ENCODE measurements around the gene TP73. TPM values are rescaled to one million over a fixed set of nuclear protein-coding genes. Genes with fewer than 3 reads are reported as not detected.

The TP73 gene
- total RNA-seq, 1 experiment from 2014 or later = 6.9 TPM

DNA sequence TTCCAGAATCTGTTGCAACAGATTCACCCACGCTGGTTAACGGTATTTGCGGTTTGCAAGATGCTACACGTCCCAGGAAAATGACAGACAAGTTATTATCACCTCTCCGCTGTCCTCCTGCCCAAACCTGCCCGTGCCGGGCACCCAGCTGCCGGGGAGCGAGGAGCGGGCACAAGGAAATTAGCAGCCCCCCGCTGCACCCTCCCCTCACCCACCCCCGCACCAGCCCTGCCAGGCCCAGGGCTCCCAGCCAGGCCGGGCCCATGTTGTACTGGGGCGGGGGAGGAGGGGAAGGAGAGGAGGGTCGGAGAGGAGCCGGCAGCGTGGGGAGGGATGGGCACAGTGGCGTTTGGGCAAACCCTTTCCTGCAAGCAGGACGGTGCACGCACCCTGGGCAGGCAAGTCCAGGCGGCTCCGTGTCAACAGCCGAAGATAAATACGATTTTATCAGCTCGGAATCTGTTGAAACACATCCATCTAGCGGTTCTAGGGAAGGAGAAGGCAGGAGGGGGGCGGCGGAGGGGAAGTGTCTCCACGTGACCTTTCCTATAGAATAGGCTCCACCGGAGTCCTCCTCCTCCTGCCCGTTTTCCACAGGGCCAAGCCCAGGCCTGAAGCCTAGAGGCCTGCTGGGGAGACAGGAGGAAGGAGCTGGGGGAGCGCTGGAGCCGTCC is 64.9 kb downstream of the TP73 start:
- Histone ChIP-seq H4K20me1 (ENCODE audit: insufficient read depth) (0 out of 2 replicates have a peak, but pooled peaks cover 3% of the 10 kb centered on the region), H3K79me2 (ENCODE audit: low read depth) (no peaks in the 10 kb centered on the region), H3K27ac (no peak overlapping the region), H3K27me3 (ENCODE audit: insufficient read depth, low read depth) (peaks cover 51% of the 10 kb centered on the region), H3F3A (ENCODE audit: insufficient read depth, low read depth) (no peaks in the 10 kb centered on the region), H3K4me2 (no peak overlapping the region), H2AFZ (no peak overlapping the region), H3K9me3 (ENCODE audit: insufficient read depth, low read depth) (no peaks in the 10 kb centered on the region), H3K9me2 (ENCODE audit: insufficient read depth) (no peaks in the 10 kb centered on the region), H3K4me1 (replicated peaks; ENCODE audit: insufficient read depth) (no peaks in the 10 kb centered on the region), H3K36me3 (ENCODE audit: low read depth) (no peaks in the 10 kb centered on the region), H3K4me3 (no peak overlapping the region)
- ChIA-PET CTCF (interaction anchor here (0.6 to 1.0 kb wide), 3 partner anchors 21 to 264 kb away, joined by 4 to 8 read pairs (median 7); no protein-coding TSS in a partner anchor), POLR2A (ENCODE audit: unreplicated experiment) (no interaction called here)
- no TSS peak for BruUV-seq (replicated peaks)
- intact Hi-C loops (cut with micrococcal nuclease; ENCODE audit: unreplicated experiment) = no loop called here
- no peak for DNase-seq
- no peak for TF ChIP-seq EZH2 (IDR thresholded peaks at IDR 0.05; ENCODE audit: low read depth)
- TF ChIP-seq, protein P1, sequence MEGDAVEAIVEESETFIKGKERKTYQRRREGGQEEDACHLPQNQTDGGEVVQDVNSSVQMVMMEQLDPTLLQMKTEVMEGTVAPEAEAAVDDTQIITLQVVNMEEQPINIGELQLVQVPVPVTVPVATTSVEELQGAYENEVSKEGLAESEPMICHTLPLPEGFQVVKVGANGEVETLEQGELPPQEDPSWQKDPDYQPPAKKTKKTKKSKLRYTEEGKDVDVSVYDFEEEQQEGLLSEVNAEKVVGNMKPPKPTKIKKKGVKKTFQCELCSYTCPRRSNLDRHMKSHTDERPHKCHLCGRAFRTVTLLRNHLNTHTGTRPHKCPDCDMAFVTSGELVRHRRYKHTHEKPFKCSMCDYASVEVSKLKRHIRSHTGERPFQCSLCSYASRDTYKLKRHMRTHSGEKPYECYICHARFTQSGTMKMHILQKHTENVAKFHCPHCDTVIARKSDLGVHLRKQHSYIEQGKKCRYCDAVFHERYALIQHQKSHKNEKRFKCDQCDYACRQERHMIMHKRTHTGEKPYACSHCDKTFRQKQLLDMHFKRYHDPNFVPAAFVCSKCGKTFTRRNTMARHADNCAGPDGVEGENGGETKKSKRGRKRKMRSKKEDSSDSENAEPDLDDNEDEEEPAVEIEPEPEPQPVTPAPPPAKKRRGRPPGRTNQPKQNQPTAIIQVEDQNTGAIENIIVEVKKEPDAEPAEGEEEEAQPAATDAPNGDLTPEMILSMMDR (conservative IDR thresholded peaks at IDR 0.05) = no peak

DNA sequence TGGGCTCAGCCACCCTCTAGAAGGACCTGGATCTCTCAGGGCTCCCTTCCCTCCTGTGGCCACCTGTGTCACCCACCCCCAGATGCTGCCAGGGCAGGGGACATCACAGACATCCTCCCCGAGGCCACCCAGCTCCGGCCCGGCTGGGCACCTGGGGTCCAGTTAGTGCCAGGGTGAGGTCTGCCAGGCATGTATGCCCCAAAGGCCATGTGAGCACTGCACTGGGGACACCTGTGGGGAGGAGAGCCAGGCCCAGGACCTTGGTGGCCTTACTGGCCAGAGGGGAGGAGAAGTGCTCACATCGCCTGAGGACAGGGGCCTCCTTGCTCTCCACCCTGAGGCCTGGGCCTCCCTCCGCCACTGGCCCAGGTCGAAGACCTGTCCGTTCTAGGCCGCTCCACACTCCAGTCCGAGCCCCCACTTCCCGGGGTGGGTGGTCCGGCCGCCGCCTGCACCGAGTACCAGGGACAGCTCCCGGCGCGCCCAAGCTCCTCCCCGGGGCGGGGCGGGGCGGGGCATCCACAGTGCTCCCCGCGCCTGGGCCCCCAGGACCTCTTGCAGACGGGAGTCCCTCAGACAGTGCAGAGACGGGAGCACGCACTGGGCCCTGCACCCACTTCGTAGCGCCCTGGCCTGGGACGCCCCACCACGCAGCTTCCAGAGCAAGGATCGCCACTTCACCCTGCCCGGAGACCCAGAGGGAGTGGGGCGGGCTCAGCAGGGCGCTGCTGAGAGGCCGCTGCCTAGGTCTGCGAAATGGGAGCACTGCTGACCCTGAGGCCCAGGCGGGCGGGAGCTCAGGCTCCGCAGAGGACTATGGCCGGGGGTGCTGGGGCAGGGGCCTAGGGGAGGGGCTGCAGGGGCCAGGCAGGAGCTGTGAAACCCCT is 65.6 kb downstream of the TP73 start:
- Histone ChIP-seq H4K20me1 (ENCODE audit: insufficient read depth) (0 out of 2 replicates have a peak, but pooled peaks cover 3% of the 10 kb centered on the region), H3K9me2 (ENCODE audit: insufficient read depth) (no peaks in the 10 kb centered on the region), H3K79me2 (ENCODE audit: low read depth) (no peaks in the 10 kb centered on the region), H2AFZ (no peak overlapping the region), H3F3A (ENCODE audit: insufficient read depth, low read depth) (no peaks in the 10 kb centered on the region), H3K27me3 (ENCODE audit: insufficient read depth, low read depth) (peaks cover 43% of the 10 kb centered on the region), H3K9me3 (ENCODE audit: insufficient read depth, low read depth) (no peaks in the 10 kb centered on the region), H3K4me2 (no peak overlapping the region), H3K4me3 (no peak overlapping the region), H3K36me3 (ENCODE audit: low read depth) (no peaks in the 10 kb centered on the region), H3K4me1 (replicated peaks; ENCODE audit: insufficient read depth) (no peaks in the 10 kb centered on the region), H3K27ac (no peak overlapping the region)
- CTCF ChIA-PET = interaction anchor here (0.6 to 1.0 kb wide), 3 partner anchors 22 to 265 kb away, joined by 4 to 8 read pairs (median 7); no protein-coding TSS in a partner anchor
- no peak for DNase-seq
- BruUV-seq (replicated peaks) = no TSS peak
- TF ChIP-seq, protein P1 (conservative IDR thresholded peaks at IDR 0.05) = no peak
- TF ChIP-seq EZH2 (IDR thresholded peaks at IDR 0.05; ENCODE audit: low read depth) = no peak
- POLR2A ChIA-PET (ENCODE audit: unreplicated experiment) = no interaction called here
- intact Hi-C loops (cut with micrococcal nuclease; ENCODE audit: unreplicated experiment) = no loop called here

DNA sequence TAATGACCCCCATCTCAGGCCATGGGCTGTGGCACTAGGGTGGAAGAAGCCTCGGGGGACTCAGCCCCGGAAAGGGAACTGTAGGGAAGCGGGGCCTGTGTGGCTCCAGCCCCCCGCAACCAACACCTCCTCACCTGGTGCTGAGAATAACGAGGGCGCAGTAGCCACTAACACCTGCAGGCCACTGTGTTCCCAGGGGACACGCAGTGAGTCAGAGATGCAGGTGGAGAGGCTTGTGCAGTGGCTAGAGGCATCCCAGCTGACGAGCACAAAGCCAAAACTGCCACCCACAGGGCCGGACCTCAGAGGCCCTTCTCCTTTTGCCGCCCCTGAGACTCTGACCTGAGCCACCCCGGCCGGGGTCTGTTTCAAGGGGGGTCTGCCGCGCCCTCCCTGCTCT is 66.4 kb downstream of the TP73 start:
- no peaks in the 10 kb centered on the region for H3K4me1 ChIP-seq (replicated peaks; ENCODE audit: insufficient read depth)
- no peak overlapping the region for H3K4me2 ChIP-seq
- peaks cover 39% of the 10 kb centered on the region for H3K27me3 ChIP-seq (ENCODE audit: insufficient read depth, low read depth)
- H3K79me2 ChIP-seq (ENCODE audit: low read depth) = no peaks in the 10 kb centered on the region
- H3K36me3 ChIP-seq (ENCODE audit: low read depth) = no peaks in the 10 kb centered on the region
- intact Hi-C loops (cut with micrococcal nuclease; ENCODE audit: unreplicated experiment) = no loop called here
- no peaks in the 10 kb centered on the region for H3F3A ChIP-seq (ENCODE audit: insufficient read depth, low read depth)
- H3K4me3 ChIP-seq = no peak overlapping the region
- 0 out of 2 replicates have a peak, but pooled peaks cover 3% of the 10 kb centered on the region for H4K20me1 ChIP-seq (ENCODE audit: insufficient read depth)
- H2AFZ ChIP-seq = no peak overlapping the region
- no peak for DNase-seq
- no TSS peak for BruUV-seq (replicated peaks)
- ChIA-PET POLR2A (ENCODE audit: unreplicated experiment) (no interaction called here), CTCF (no interaction called here)
- no peaks in the 10 kb centered on the region for H3K9me2 ChIP-seq (ENCODE audit: insufficient read depth)
- H3K9me3 ChIP-seq (ENCODE audit: insufficient read depth, low read depth) = no peaks in the 10 kb centered on the region
- H3K27ac ChIP-seq = no peak overlapping the region
- TF ChIP-seq, protein P1 (conservative IDR thresholded peaks at IDR 0.05) = no peak
- no peak for TF ChIP-seq EZH2 (IDR thresholded peaks at IDR 0.05; ENCODE audit: low read depth)
